ENCODE results near the gene PSME3IP1.

DNA sequence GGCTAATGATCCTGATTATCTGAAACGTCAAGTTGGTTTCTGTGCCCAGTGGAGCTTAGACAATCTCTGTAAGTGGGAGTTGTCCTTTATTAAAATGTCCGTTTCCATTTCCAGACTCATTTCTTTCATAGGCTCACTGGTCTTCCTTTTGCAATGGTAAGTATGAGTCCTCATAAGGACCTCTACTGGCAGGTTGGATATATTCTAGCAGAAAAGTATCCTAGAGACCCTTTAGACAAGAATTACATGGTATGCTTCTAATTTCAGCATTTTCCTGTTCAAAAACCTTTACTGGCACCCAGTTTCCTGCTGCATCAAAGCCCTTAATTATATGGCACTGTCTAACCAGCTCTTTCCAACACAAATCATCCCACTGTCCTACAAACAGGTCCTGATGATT is 31.1 kb upstream of the PSME3IP1 start:
- TF ChIP-seq POLR2A (IDR thresholded peaks at IDR 0.05; ENCODE audit: low read depth, low read length) (no peak), TAF1 (IDR thresholded peaks at IDR 0.05; ENCODE audit: borderline replicate concordance, low read depth, low read length) (no peak)

All from GM12892 (cell line).